Measurements from ENCODE around the gene TRIM2. TPM values are rescaled to one million over a fixed set of nuclear protein-coding genes. Genes with fewer than 3 reads are reported as not detected.

TRIM2 gene
- total RNA-seq, 4 donors from 2014 or later = 25.9 to 121 (median 45.6) TPM

GRCh38 chr4:153207027-153207426 lies 2.8 kb downstream of the TRIM2 start:
- H3K4me3 ChIP-seq = no peak overlapping the region
- intact Hi-C loops (cut with DNase I; ENCODE audit: low total_unique reads) = no loop called here
- no peaks in the 10 kb centered on the region for H3K9me3 ChIP-seq
- TF ChIP-seq CTCF (IDR thresholded peaks at IDR 0.05) (no peak), POLR2A (IDR thresholded peaks at IDR 0.05) (no peak)
- no peaks in the 10 kb centered on the region for H3K27me3 ChIP-seq
- H3K27ac ChIP-seq = no peak overlapping the region
- no peaks in the 10 kb centered on the region for H3K36me3 ChIP-seq
- H3K4me1 ChIP-seq = no peaks in the 10 kb centered on the region
- no peak for DNase-seq

- Histone ChIP-seq H3K9me3 (no peaks in the 10 kb centered on the region), H3K36me3 (no peaks in the 10 kb centered on the region), H3K27ac (no peak overlapping the region), H3K4me1 (no peaks in the 10 kb centered on the region), H3K27me3 (no peaks in the 10 kb centered on the region), H3K4me3 (no peak overlapping the region)
- intact Hi-C loops (cut with DNase I; ENCODE audit: low total_unique reads) = no loop called here
- DNase-seq = peak; percentile 38
- TF ChIP-seq CTCF (IDR thresholded peaks at IDR 0.05) = peak; percentile 44 to 53 (median 49)
- TF ChIP-seq POLR2A (IDR thresholded peaks at IDR 0.05) = no peak
Observed at GRCh38 chr4:153207567-153207966, 3.3 kb downstream of the TRIM2 start.

- intact Hi-C loops (cut with DNase I; ENCODE audit: low total_unique reads) = no loop called here
- H3K27ac ChIP-seq = no peak overlapping the region
- TF ChIP-seq CTCF (IDR thresholded peaks at IDR 0.05) = no peak
- no peak for TF ChIP-seq POLR2A (IDR thresholded peaks at IDR 0.05)
Observed at GRCh38 chr4:153209410-153209809, 5.2 kb downstream of the TRIM2 start.

GRCh38 chr4:153210727-153211126 lies 6.5 kb downstream of the TRIM2 start:
- no peaks in the 10 kb centered on the region for H3K4me1 ChIP-seq

More at GRCh38 chr4:153209410-153209809, 5.2 kb downstream of the TRIM2 start:
- Histone ChIP-seq H3K27me3 (no peaks in the 10 kb centered on the region), H3K4me3 (no peak overlapping the region), H3K9me3 (no peaks in the 10 kb centered on the region), H3K36me3 (no peaks in the 10 kb centered on the region), H3K4me1 (no peaks in the 10 kb centered on the region)
- no peak for DNase-seq

More at GRCh38 chr4:153210727-153211126, 6.5 kb downstream of the TRIM2 start:
- H3K36me3 ChIP-seq = no peaks in the 10 kb centered on the region
- intact Hi-C loops (cut with DNase I; ENCODE audit: low total_unique reads) = no loop called here
- H3K4me3 ChIP-seq = no peak overlapping the region
- no peak overlapping the region for H3K27ac ChIP-seq
- no peaks in the 10 kb centered on the region for H3K9me3 ChIP-seq
- TF ChIP-seq POLR2A (IDR thresholded peaks at IDR 0.05) (no peak), CTCF (IDR thresholded peaks at IDR 0.05) (no peak)
- no peak for DNase-seq
- no peaks in the 10 kb centered on the region for H3K27me3 ChIP-seq

All from uterus (tissue), 4 donors.